ENCODE measurements around the gene RIMS4. TPM values are rescaled to one million over a fixed set of nuclear protein-coding genes. Genes with fewer than 3 reads are reported as not detected.
A peak's percentile ranks its signal among the peaks of the same experiment; 100 is the strongest.

Gene RIMS4
- total RNA-seq, 1 donor from 2014 or later = 0.11 TPM

- no peak overlapping the region for H3K27ac ChIP-seq (replicated peaks)
- H3K9me3 ChIP-seq (replicated peaks) = peaks cover 19% of the 10 kb centered on the region
- TF ChIP-seq, protein P1, sequence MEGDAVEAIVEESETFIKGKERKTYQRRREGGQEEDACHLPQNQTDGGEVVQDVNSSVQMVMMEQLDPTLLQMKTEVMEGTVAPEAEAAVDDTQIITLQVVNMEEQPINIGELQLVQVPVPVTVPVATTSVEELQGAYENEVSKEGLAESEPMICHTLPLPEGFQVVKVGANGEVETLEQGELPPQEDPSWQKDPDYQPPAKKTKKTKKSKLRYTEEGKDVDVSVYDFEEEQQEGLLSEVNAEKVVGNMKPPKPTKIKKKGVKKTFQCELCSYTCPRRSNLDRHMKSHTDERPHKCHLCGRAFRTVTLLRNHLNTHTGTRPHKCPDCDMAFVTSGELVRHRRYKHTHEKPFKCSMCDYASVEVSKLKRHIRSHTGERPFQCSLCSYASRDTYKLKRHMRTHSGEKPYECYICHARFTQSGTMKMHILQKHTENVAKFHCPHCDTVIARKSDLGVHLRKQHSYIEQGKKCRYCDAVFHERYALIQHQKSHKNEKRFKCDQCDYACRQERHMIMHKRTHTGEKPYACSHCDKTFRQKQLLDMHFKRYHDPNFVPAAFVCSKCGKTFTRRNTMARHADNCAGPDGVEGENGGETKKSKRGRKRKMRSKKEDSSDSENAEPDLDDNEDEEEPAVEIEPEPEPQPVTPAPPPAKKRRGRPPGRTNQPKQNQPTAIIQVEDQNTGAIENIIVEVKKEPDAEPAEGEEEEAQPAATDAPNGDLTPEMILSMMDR (IDR thresholded peaks at IDR 0.05; ENCODE audit: borderline replicate concordance) = no peak
- intact Hi-C loops (cut with micrococcal nuclease) = no loop called here
- no peaks in the 10 kb centered on the region for H3K36me3 ChIP-seq
- DNase-seq = no peak
- H3K4me3 ChIP-seq = peak overlapping the region; percentile 37
- H3K4me1 ChIP-seq = peaks cover 7% of the 10 kb centered on the region
- peaks cover 82% of the 10 kb centered on the region for H3K27me3 ChIP-seq (ENCODE audit: low read depth)
Observed at GRCh38 chr20:44809380-44810060, 826 bp downstream of the RIMS4 start.

- Histone ChIP-seq H3K36me3 (no peaks in the 10 kb centered on the region), H3K4me1 (peaks cover 7% of the 10 kb centered on the region), H3K27me3 (ENCODE audit: low read depth) (peaks cover 88% of the 10 kb centered on the region), H3K27ac (replicated peaks) (no peak overlapping the region), H3K9me3 (replicated peaks) (peaks cover 14% of the 10 kb centered on the region), H3K4me3 (no peak overlapping the region)
- TF ChIP-seq, protein P1 (IDR thresholded peaks at IDR 0.05; ENCODE audit: borderline replicate concordance) = no peak
- intact Hi-C loops (cut with micrococcal nuclease) = no loop called here
- DNase-seq = no peak
Observed at GRCh38 chr20:44807684-44808056, 2.7 kb downstream of the RIMS4 start.

GRCh38 chr20:44807051-44807683 is 3.2 kb downstream of the RIMS4 start:
- TF ChIP-seq, protein P1 (IDR thresholded peaks at IDR 0.05; ENCODE audit: borderline replicate concordance) = no peak
- Histone ChIP-seq H3K4me3 (no peak overlapping the region), H3K27me3 (ENCODE audit: low read depth) (peaks cover 83% of the 10 kb centered on the region), H3K36me3 (no peaks in the 10 kb centered on the region), H3K27ac (replicated peaks) (no peak overlapping the region), H3K9me3 (replicated peaks) (peaks cover 9% of the 10 kb centered on the region), H3K4me1 (peaks cover 7% of the 10 kb centered on the region)
- intact Hi-C loops (cut with micrococcal nuclease) = no loop called here
- DNase-seq = no peak

- no peak overlapping the region for H3K27ac ChIP-seq (replicated peaks)
- DNase-seq = no peak
- H3K4me1 ChIP-seq = peaks cover 7% of the 10 kb centered on the region
- H3K9me3 ChIP-seq (replicated peaks) = no peaks in the 10 kb centered on the region
- no peak overlapping the region for H3K4me3 ChIP-seq
- no peaks in the 10 kb centered on the region for H3K36me3 ChIP-seq
- intact Hi-C loops (cut with micrococcal nuclease) = no loop called here
- peaks cover 75% of the 10 kb centered on the region for H3K27me3 ChIP-seq (ENCODE audit: low read depth)
- TF ChIP-seq, protein P1 (IDR thresholded peaks at IDR 0.05; ENCODE audit: borderline replicate concordance) = no peak
Observed at GRCh38 chr20:44805979-44806620, 4.2 kb downstream of the RIMS4 start.

DNA sequence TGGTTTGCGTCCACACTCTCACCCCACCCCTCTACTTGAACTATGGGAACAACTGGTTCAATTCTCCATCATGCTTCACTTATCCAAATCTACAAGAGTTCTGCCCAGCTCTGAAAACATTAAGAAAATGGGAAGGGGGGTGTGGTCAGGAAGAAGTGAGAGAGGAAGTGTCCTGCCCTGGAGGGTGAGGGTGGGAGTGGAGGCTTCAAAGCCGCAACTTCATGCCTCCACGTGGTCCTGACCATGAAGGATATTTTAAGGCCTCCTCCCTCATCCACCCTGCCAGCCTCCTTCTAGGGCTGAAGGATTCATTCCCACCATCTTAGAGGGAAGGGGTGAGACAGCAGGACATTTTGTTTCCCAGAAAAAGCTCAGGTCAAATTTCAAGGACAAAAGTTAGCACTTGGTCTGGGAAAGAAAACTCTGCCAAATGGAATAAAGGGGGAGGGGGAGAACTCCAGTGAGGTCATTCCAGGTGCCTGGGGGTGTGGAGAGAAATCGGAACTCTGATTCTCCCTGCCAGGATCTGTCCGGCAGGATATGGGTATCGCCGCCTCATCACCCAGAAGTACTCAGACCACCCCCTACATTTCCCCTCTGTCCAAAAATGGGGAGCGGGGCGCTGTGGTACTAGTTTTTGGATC is 4.9 kb downstream of the RIMS4 start:
- H3K27ac ChIP-seq (replicated peaks) = no peak overlapping the region
- peaks cover 7% of the 10 kb centered on the region for H3K4me1 ChIP-seq
- no peaks in the 10 kb centered on the region for H3K9me3 ChIP-seq (replicated peaks)
- H3K27me3 ChIP-seq (ENCODE audit: low read depth) = peaks cover 69% of the 10 kb centered on the region
- intact Hi-C loops (cut with micrococcal nuclease) = no loop called here
- no peak for DNase-seq
- H3K4me3 ChIP-seq = no peak overlapping the region
- no peaks in the 10 kb centered on the region for H3K36me3 ChIP-seq
- TF ChIP-seq, protein P1 (IDR thresholded peaks at IDR 0.05; ENCODE audit: borderline replicate concordance) = no peak

Data from left ventricle myocardium inferior (tissue), 1 donor.